GM19035 (cell line): ENCODE data around the gene FTCDNL1.

Experiments
- ATAC-seq: cut with Tn5 transposase; IDR thresholded peaks from one replicate; pipeline ENCODE4 v1.9.1; 2021; ENCODE audit not compliant: unreplicated experiment

Gene FTCDNL1

GRCh38 chr2:199850718-199851500 is at the start of gene FTCDNL1:
FTCDNL1 (minus strand) TSS chr2:199851192; CDS start chr2:199848962, 2,230 bp downstream.
- peak; percentile 96 for ATAC-seq

GRCh38 chr2:199896617-199897016 is 45.6 kb upstream of the FTCDNL1 start:
- ATAC-seq = no peak

- no peak for ATAC-seq
These were observed 44.4 kb upstream of the FTCDNL1 start for GRCh38 chr2:199895406-199895805.

GRCh38 chr2:199883474-199884212 is 32.7 kb upstream of the FTCDNL1 start:
- ATAC-seq = no peak

GRCh38 chr2:199882667-199883066 is 31.7 kb upstream of the FTCDNL1 start:
- ATAC-seq = no peak

- ATAC-seq = no peak
These were observed 24.4 kb upstream of the FTCDNL1 start for GRCh38 chr2:199875400-199875799.

GRCh38 chr2:199874209-199874608 is 23.2 kb upstream of the FTCDNL1 start:
- no peak for ATAC-seq

- no peak for ATAC-seq
These were observed 19.6 kb upstream of the FTCDNL1 start for GRCh38 chr2:199870581-199870980.

GRCh38 chr2:199869653-199870052 is 18.7 kb upstream of the FTCDNL1 start:
- no peak for ATAC-seq

GRCh38 chr2:199869227-199869541 is 18.2 kb upstream of the FTCDNL1 start:
- no peak for ATAC-seq

GRCh38 chr2:199868431-199869226 is 17.6 kb upstream of the FTCDNL1 start:
- no peak for ATAC-seq

GRCh38 chr2:199865905-199866304 is 14.9 kb upstream of the FTCDNL1 start:
- ATAC-seq = no peak

GRCh38 chr2:199862788-199863187 is 11.8 kb upstream of the FTCDNL1 start:
- no peak for ATAC-seq

- ATAC-seq = no peak
These were observed 10.3 kb upstream of the FTCDNL1 start for GRCh38 chr2:199861132-199861774.

- ATAC-seq = no peak
These were observed 4.8 kb upstream of the FTCDNL1 start for GRCh38 chr2:199855812-199856211.

- ATAC-seq = no peak
These were observed 891 bp upstream of the FTCDNL1 start for GRCh38 chr2:199851883-199852282.

- ATAC-seq = no peak
These were observed 464 bp upstream of the FTCDNL1 start for GRCh38 chr2:199851501-199851810.

GRCh38 chr2:199850218-199850717 is 724 bp downstream of the FTCDNL1 start:
- ATAC-seq = no peak

GRCh38 chr2:199848389-199849130 is 2.4 kb downstream of the FTCDNL1 start:
- no peak for ATAC-seq

GRCh38 chr2:199847181-199847864 is 3.7 kb downstream of the FTCDNL1 start:
- ATAC-seq = no peak
